Cortex of kidney (tissue), 1 donor: ENCODE measurements around the gene RABL3.
"Not testable (repeated sequence)": the region's sequence is repeated elsewhere in the genome, so short reads cannot be mapped to it uniquely, and the experiment has no call there.

Experiments used
- DNase-seq: peaks from one replicate; lab custom pipeline; 2025; lab: John Stamatoyannopoulos, UW

RABL3 gene

DNA sequence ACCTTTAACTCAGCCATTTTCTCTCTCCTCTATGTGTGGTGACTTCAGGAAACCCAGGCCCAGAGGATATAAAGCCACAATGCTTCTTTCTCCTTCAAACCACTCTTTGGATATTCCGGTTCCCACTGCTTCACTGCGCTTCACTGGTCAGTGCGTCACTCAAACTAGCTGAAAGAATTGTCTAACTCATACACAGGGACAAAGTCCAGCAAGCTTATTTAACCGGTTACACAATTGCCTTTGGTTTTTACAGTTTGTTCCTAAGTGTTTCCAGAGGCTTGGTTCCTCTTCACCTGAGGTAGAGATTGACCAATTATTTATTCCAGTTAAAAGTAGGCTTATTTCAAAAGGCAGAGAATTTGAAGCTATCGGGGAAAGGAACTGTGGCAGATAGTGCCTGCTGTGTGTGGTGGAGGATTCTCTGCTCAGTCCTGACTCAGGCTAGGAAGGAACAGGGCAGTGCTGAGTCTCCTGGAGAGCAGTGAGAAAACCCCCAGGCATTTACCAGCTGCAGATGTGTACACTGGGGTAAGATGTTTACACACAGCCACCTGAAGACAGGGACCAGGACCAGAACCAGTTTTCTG, 60.1 kb downstream of the RABL3 start, which contains the start of gene HGD:
Gene HGD, minus strand, starts transcription at position 145 of the 587 bp plus-strand sequence. Its CDS starts 128 bp downstream, at position 17.
- DNase-seq, result no peak

DNA sequence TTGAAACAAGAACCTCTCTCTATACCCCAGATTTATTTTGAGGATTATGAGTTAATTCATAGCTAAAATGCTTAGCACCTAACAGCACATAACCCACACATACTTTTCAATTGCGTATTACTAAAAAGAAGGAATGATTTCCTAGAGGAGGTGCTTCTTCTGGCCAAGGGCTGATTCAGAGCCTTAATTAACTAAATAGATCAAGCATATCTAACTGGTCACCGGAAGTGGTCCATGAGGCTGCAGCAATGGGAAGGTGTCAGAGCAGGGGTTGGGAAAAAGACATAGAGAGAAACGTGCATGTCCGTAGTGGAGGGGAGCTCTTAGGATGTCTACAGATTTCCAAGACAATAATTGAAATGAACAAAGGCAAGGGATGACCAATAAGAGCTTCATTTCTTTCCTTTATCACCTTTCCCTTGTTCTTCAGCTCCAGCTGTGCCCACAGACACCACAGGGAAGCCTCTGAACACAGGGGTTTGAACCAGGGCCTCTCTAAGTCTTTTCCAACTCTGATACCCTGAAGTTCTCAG, 60.7 kb downstream of the RABL3 start:
- no peak for DNase-seq

DNA sequence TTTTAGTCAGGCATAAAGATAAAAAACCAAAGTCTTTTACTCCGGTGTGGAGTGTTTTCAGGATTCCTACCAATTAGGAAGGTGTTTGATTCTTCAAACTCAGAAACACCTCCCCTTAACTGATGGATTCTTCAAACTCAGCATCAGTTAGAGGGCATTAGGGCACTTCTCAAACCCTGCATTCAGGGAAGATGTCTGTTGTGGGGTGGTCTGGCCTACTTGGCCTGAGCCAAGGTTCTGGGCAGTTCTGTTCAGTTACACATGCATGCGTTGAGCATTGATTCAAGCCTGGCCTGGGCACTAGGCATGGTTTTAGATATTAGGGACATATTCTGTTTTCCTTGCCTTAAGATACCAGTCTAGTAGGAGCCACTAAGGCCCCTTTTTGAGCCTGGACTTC, 61.3 kb downstream of the RABL3 start:
- DNase-seq, result no peak

DNA sequence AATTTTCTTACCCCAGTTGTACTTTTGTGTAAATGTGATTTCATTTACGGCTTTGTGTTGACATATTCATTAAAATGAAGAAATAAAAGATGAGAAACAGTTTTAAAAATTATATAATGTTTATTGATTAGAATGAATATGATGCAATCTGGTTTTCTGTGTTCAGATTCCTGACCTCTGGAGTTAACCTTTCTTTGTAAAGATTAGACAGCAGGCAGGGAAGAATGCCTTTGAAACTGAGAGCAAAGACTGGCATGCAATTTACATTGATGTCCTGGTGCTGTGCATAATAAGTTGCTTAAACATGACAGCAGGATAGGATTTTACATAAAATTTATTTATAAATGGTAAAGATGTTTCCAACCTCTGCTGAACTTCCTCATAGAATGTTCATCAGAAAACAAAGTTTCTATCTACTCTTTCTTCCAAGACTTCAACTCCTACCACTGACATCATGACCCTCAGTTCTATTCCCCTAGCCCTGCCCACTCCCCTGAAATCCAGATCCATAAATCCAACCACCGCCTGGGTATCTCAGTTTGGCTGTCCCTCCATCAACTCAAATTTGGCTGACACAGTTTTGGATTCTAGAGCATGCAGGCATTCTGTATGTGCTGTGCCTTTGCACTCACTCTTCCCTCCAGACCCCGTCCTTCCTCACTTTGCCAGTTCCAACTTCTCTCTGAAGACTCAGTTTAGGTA, 62.0 kb downstream of the RABL3 start:
- no peak for DNase-seq

DNA sequence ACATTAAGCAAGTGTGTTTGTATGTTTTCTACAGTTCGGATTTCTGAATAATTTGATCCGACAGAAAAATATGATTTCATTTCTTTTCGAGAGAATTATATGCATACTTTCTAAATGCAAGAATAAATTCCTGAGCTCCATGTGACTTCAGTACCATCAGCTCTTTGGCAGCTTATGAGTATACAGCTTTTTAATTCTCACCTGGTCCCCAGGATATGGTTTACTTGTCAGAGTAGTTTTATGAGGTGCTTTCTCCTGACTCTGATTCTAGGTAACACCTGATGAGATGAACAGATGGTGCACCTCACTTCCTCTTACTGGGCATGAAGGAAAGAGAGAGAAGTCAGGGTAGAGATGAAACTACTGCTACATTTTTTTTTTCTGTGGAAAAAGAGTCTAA, 63.3 kb downstream of the RABL3 start:
- DNase-seq, result no peak

DNA sequence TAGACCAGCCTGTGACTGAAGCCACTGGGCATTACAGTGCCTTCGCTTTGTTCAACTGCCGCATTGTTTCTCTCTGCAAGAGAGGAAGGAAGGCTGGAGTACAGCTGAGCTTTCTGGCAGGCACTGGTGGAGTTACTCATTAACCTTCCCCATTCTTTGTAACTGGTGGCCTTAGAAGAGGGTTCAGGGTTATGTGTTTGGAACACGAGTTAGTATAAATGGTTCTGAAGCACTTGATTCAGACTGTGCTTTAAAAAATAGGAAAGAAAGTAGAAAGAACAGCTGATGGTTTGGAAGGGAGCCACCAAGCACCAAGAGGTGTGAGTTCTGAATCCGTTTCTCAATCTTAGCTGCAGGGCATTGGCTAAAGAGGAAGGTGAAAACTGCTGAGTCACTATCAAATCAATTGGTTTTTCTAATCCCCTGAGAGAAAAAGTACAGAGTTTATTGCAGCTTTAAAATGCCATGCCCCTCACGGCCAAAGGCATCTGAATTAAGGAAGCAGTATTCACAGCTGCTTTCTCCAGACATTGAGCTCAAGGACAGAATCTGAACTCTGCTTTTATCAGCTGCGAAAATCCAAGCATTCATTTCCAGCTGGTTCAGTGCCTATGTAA, 63.9 kb downstream of the RABL3 start:
- DNase-seq, result no peak

DNA sequence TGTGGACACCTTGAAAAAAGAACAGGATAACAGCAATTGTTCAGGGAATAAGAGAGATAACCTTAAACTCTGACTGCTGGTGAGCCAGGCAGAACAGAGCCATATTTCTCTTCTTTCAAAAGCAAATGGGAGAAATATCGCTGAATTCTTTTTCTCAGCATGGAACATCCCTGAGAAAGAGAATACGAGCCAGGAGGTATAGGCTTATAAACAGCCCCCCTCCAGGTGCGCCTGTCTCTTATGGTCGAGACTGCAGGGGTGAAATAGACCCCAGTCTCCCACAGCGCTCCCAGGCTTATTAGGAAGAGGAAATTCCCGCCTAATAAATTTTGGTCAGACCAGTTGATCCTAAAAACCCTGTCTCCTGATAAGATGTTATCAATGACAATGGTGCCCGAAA, 65.1 kb downstream of the RABL3 start:
- not testable (repeated sequence) for DNase-seq

DNA sequence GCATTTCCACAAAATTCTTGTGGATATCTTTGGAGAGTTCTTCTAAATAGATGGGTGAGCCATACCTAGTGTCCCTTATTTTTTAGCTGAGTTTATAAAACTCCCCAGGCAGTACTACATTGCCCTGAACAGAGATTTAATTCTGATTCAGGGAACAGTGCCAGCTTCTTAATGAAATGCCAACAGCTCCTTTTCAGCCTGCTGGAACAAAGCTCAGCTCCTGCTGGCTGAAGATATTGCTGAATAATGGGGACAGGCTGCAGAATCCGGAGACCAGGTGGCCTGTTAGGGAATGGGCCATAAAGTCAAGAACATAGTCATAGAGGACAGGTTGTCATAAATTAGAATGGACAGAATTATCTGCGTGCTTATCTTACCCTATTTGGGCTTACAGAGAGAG, 69.2 kb downstream of the RABL3 start:
- no peak for DNase-seq

DNA sequence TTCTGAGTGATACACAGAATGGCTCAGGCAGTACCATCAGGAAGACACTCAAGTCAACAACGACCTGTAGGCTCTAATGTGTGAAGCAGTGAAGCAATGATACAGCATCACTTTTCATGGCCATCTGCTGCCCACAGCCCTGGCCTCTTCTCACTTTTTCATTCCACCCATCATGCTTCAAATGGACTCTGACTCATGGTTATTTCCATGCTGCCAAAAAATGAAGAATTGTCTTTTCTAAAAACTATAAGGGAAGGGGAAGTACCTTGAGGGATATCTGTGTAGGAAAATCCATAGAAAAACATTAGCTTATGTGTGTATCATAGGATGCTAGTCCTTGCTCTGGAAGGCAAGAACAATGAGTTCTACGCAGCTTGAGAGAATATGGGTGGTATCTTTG, 71.7 kb downstream of the RABL3 start:
- no peak for DNase-seq

DNA sequence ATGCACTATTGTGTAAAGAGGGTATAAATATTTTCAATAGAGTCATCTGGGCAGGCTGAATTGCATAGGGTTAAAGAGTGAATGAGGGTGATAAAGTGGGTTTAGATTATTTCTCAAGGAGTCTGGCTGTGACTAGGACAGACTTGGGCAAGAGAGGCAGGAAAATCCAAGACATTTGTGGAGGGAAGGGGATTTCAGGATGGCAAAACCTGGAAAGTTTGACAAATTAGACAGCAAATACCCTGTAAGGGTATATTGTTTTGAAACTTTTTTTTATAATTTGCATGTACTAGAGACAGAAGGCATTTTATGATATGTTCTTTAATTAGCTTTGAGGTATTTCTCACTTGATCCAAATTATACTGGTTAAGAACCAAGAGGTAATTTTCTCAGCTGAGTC, 77.4 kb downstream of the RABL3 start:
- no peak for DNase-seq

DNA sequence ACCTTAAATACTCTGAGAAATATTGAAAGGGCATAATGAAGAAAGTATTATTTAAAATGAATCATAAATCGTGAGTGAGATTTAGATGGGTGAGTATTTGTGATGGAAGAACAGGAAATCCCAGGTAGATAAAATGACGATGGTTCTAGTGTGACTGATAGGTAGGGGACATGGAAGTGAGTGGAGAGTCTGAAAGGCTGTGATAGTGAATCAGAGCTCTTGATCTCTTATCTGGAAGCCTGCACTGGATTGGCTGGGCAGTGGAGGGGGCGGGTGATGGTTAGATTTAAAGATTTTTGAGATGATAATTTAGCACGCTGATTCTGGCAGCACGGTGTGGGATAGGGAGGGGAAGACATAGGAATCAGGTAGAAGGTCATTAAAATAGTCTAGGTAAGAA, 80.4 kb downstream of the RABL3 start:
- DNase-seq, result no peak

DNA sequence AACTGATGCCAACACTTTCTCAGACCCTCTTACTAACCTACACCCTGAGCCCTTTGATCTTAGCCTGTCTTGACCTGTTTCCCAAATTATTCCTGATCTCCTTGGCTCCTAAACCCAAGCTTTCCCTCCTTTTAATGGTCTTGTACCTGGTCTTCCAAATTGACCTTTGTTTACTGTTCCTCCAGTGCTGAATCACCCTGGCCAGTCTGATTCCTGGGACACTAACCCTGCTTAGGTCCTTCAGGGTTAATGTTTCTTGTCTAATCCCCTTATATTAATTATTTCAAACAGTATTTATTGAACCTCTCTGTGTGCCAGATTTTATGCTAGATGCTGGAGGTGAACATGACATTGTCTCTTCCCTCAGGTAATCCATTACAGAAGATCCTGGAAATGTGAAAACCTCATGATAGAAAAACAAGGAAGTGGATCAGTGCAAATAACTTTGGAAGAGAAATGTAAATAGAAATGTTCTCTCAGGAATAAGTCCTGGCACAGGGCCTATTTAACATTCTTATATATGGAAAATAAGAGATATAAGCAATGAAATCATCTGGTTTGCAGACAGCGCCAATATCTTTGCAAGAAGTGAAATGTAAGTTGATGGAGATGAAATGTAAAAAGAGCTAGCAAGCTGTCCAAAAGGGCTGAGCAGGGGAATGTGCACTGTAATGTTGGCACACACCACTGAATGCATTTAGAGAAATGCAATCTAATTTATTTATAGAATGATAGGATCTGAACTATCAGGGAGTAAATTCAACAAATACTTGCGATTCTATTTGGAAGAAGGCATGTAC, 81.0 kb downstream of the RABL3 start:
- no peak for DNase-seq

DNA sequence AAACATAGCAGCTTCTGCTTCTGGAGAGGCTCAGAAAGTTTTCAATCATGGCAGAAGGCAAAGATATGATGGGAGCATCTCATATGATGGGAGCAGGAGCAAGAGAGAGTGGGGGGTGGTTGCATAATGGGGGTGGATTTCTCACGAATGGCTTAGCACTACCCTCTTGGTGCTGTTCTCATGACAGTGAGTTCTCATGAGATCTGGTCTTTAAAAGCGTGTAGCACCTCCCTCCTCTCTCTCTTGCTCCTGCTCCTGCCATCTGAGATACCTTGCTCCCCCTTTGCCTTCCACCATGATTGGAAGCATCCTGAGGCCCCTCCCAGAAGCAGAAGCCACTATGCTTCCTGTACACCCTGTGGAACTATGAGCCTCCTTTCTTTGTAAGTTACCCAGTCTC, 82.5 kb downstream of the RABL3 start:
- DNase-seq, result no peak

DNA sequence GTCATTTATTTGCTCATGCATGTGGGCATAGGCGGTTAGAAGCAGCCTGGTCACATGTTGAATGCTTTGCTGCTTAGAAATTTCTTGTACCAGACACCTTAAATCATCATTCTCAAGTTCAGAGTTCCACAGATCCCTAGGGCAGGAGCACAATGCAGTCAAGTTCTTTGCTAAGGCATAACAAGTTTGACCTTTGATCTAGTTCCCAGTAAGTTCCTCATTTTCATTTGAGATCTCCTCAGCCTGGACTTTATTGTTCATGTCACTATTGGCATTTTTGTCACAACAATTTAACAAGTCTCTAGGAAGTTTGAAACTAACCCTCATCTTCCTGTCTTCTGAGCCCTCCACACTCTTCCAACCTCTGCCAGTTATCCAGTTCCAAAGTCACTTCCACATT, 83.0 kb downstream of the RABL3 start:
- no peak for DNase-seq

DNA sequence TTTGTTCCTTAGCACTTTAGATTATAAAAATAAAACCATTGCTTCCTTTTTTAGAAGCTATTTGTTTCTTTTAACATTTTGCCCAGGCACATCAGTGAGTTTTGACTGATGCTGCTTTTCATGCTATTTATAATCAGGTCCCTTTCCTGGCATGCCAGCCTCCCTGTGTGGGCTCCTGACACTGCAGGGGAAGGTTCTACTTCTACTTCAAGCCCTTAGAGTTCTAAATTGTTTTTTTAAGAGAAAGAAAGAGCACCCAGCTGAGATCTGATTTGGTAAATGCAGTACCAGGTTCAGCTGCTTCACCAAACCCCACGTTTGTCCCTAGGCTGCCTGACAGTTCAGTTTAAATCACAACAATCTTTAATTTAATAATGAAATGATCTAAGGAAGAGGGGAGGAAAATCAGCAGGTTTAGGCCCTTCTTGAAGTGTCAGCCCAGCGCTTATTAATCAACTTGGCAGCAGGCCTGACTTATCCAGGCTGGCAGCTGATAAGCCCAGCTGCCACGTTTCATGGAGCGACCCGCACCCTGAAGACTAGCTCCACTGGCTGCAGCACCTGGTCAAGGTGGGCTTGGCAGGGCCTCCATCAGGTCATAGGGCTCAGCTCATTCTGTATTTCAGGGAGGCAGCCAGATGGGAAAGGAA, 89.3 kb downstream of the RABL3 start:
- DNase-seq, result no peak

DNA sequence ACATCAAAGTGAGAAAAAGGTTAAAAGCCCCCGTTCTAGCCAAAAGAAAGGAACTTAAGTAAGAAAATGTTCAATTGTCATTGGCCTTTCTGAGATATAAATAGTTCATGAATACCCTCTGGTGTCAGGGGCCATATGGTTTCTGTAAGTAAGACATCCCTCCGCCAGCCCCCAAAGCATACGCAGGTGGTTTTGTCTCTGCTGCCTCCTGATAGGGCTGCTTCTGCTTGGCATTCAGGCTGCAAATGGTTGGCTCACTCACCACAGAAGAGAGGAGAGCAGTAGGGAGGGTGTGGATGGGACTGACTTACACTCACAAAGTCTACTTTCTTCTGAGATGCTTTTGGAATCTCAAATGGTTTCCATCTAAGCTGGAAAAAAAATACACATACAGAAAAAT, 90.0 kb downstream of the RABL3 start:
- no peak for DNase-seq

DNA sequence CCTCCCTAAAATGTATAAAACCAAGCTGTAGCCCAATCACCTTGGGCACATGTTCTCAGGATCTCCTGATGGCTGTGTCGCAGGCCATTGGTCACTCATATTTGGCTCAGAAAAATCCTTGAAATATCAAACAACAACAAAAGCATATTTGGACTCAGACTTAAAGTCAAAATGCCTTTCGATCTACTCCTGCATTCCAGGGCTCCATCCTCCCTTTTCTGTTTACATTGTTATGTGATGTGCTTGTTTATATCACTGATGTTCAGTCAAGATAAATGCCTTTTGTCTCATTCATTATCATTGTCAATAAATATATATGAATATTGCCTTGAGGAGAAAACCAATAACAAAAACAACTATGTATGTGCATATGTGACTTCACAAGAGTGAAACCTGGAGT, 92.0 kb downstream of the RABL3 start:
- no peak for DNase-seq

DNA sequence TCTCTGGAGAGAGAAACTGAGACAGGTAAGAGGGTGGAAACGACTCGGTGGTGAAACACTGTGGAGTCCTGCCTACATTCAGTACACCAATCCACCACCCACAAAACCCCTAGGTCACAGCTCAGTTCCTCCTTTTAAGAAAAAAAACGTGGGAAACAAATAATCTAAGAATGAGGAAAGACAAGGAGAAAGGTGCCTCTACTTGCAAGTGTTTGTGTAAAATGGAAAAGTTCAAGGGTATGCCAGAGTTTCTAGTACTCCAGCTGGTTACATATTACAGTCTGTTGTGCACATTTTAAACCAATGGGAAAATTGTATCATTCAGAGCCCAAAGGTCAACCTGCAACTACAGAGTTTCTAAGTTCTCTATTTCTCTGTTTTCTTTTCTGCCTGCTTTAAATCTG, 92.5 kb downstream of the RABL3 start:
- DNase-seq, result no peak

DNA sequence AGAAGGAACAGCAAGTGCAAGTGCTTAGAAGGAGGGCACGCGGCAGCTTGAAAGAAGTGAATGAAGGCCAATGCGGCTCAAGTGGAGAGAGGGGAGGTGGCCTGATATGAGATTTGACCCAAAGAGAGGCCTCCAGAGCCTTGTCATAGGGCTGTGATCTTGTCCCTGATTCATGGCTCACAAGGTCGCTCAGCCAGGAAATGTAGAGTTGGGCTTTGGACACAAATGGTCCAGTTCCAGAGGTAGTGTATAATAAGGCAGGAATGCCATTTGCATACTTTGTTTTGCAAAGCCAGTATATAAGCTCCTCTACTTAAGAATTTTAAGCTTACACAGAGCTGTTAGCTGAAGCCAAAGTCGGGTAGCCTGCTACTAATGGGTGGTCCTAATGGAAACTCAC, 94.0 kb downstream of the RABL3 start:
- DNase-seq, result no peak

DNA sequence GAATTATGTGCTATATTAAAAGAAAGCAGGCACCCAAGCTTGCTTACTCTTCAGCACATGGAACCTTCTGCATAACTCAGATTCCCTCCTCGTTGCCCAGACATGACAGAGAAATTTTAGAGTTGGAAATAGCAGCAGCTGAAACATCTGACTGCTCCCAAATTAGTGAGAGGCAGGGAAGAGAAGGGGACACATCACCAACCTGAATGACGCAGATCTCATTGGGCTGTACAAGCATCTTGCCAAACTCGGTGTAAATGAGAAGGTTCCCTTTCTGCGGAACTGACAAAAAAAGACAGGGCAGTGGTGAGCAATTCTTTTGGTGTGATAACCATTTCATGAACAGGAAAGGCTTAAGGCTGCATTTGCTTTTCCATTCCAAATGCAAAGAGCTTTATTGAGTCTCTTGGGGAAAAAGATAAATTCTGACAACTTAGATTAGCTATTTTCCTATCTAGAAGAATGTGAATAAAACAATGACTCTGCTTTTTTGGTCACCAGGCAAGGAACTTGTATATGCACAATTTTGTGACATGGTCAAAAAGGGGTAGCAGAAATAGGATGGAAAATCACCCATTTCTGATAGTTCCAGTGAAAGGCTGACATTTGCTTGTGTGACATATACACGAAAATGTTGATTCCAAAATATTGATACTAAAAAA, 95.4 kb downstream of the RABL3 start:
- no peak for DNase-seq

DNA sequence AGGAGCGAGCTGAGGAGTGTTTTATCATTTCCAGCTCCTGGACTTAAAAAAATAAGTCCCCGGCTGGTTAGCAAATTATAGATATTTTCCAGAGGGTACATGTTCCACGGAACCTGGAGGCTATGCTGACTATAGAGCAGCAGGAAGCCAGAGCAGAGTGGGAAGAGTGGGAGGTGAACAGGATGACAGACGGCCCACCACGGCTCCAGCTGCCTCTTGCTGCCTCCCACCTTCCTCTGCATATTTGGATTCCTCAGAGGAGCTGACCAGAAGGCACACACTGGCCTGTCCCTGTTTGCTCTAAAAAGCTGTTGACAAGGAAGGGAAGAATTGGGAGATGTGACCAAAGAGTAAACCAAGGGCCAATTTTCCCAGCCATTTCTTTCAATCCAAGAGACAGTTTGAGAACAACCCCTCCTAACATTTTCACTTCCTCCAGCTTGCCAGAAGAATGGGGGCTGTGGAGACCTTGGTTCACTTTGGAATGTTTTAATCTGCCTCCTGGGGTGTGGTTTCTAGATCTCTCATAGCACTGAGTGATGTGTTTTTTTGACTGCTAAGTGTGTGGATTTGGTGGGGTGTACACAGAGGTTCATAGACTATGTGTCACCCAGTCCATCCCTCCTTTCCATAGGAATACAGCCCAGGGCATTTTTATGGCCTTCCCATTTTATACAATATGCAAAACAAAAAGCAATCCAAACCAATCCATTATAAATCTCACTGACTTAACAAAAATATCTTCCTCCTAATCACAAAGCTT, 97.1 kb downstream of the RABL3 start:
- no peak for DNase-seq
